Measurements from ENCODE around the gene TRIL. TPM values are rescaled to one million over a fixed set of nuclear protein-coding genes. Genes with fewer than 3 reads are reported as not detected.

TRIL gene
- total RNA-seq, 1 experiment from 2014 or later = 3.0 TPM

DNA sequence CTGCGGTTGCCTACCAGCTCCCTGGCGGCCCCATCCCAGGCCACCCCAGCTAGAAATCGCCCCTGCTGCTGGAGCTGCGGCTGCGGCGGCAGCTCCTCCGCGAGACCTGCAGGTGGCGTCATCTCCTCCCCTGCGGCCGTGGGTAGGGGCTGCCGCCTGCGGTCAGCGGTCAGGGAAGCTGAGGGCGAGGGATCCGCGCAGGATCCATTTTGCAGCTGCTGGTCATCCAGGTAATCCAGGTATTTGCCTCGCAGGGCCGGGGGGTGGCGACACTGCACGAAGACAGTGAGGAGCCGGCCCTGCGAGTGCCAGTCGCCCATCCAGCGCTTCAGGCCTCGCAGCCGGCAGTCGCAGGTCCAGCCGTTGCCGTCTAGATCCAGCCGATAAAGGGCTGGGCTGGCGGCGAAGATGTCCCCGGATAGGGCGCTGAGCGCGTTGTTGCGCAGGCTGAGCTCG, 1.5 kb downstream of the TRIL start (continued):
- TF ChIP-seq, protein P1, sequence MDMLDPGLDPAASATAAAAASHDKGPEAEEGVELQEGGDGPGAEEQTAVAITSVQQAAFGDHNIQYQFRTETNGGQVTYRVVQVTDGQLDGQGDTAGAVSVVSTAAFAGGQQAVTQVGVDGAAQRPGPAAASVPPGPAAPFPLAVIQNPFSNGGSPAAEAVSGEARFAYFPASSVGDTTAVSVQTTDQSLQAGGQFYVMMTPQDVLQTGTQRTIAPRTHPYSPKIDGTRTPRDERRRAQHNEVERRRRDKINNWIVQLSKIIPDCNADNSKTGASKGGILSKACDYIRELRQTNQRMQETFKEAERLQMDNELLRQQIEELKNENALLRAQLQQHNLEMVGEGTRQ (CRISPR knock-in tag; IDR thresholded peaks at IDR 0.05) = peak; percentile 15
- TF ChIP-seq ZNF396 (CRISPR knock-in tag; IDR thresholded peaks at IDR 0.05; ENCODE audit: borderline replicate concordance) (0 out of 2 replicates have a peak, but pooled peaks have one; percentile 71), ETV6 (CRISPR knock-in tag; IDR thresholded peaks at IDR 0.05) (peak; percentile 16; the same call in 1 of the 2 replicates), NR1H2 (CRISPR knock-in tag; IDR thresholded peaks at IDR 0.05) (no peak)
- TF ChIP-seq, protein P2, sequence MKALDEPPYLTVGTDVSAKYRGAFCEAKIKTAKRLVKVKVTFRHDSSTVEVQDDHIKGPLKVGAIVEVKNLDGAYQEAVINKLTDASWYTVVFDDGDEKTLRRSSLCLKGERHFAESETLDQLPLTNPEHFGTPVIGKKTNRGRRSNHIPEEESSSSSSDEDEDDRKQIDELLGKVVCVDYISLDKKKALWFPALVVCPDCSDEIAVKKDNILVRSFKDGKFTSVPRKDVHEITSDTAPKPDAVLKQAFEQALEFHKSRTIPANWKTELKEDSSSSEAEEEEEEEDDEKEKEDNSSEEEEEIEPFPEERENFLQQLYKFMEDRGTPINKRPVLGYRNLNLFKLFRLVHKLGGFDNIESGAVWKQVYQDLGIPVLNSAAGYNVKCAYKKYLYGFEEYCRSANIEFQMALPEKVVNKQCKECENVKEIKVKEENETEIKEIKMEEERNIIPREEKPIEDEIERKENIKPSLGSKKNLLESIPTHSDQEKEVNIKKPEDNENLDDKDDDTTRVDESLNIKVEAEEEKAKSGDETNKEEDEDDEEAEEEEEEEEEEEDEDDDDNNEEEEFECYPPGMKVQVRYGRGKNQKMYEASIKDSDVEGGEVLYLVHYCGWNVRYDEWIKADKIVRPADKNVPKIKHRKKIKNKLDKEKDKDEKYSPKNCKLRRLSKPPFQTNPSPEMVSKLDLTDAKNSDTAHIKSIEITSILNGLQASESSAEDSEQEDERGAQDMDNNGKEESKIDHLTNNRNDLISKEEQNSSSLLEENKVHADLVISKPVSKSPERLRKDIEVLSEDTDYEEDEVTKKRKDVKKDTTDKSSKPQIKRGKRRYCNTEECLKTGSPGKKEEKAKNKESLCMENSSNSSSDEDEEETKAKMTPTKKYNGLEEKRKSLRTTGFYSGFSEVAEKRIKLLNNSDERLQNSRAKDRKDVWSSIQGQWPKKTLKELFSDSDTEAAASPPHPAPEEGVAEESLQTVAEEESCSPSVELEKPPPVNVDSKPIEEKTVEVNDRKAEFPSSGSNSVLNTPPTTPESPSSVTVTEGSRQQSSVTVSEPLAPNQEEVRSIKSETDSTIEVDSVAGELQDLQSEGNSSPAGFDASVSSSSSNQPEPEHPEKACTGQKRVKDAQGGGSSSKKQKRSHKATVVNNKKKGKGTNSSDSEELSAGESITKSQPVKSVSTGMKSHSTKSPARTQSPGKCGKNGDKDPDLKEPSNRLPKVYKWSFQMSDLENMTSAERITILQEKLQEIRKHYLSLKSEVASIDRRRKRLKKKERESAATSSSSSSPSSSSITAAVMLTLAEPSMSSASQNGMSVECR (CRISPR knock-in tag; IDR thresholded peaks at IDR 0.05; ENCODE audit: borderline replicate concordance) = no peak
- TF ChIP-seq, protein P3, sequence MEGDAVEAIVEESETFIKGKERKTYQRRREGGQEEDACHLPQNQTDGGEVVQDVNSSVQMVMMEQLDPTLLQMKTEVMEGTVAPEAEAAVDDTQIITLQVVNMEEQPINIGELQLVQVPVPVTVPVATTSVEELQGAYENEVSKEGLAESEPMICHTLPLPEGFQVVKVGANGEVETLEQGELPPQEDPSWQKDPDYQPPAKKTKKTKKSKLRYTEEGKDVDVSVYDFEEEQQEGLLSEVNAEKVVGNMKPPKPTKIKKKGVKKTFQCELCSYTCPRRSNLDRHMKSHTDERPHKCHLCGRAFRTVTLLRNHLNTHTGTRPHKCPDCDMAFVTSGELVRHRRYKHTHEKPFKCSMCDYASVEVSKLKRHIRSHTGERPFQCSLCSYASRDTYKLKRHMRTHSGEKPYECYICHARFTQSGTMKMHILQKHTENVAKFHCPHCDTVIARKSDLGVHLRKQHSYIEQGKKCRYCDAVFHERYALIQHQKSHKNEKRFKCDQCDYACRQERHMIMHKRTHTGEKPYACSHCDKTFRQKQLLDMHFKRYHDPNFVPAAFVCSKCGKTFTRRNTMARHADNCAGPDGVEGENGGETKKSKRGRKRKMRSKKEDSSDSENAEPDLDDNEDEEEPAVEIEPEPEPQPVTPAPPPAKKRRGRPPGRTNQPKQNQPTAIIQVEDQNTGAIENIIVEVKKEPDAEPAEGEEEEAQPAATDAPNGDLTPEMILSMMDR (IDR thresholded peaks at IDR 0.05) = peak; percentile 54
- TF ChIP-seq, protein P4, sequence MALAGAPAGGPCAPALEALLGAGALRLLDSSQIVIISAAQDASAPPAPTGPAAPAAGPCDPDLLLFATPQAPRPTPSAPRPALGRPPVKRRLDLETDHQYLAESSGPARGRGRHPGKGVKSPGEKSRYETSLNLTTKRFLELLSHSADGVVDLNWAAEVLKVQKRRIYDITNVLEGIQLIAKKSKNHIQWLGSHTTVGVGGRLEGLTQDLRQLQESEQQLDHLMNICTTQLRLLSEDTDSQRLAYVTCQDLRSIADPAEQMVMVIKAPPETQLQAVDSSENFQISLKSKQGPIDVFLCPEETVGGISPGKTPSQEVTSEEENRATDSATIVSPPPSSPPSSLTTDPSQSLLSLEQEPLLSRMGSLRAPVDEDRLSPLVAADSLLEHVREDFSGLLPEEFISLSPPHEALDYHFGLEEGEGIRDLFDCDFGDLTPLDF (CRISPR knock-in tag; IDR thresholded peaks at IDR 0.05) = 0 out of 2 replicates have a peak, but pooled peaks have one; percentile 5

DNA sequence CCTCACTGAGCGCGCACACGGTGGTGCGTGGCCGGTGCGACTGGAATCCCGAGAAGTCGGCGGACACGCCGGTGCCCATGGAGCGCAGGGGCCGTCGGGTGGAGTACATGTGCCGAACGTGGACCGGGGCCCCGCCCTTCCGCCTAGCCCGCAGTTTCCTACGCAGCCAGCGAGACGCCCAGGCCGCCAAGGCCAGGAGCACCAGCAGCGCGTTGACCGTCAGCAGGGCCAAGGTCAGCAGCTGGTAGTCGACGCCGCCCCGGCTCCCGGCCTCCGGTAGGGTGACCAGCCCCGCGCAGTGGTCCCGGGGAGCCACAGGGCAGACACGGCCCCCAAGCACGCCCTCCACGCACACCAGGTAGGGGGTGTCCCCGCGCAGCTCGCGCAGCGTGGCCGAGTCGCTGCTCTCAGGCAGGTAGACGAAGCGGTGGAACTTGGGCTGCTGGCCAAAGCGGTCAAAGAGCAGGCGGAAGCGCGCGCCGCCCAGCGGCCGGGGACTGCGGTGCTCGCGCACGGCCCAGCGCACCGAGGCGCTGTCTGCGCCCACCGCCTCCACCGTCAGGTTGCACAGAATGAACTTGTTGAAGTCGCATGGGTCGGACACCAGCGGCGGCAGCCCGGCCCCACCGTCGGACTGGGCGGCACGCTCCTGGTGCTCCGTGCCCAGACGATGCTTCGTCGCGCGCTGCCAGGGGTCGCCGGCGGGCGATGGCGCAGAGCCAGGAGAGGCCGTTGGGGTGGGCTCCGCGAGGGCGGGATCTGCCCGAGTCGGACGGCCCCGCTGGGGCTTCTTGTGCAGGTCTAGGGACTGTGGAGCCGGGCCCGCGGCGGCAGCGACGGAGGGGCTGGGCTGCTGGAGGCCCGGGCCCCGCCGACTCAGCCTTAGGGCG, 2.2 kb downstream of the TRIL start:
- Mint-ChIP-seq H3K9me3 (no peaks in the 10 kb centered on the region), H3K4me1 (peaks cover 45% of the 10 kb centered on the region), H3K36me3 (no peaks in the 10 kb centered on the region), H3K27ac (no peak overlapping the region), H3K4me3 (peak overlapping the region; percentile 59), H3K27me3 (ENCODE audit: low read depth) (peaks cover 57% of the 10 kb centered on the region)
- ChIA-PET CTCF (interaction anchor here (0.6 to 8.8 kb wide), 75 partner anchors 8 to 926 kb away, joined by 3 to 407 read pairs (median 5); partner anchors contain the start of gene CPVL), POLR2A (interaction anchor here (0.6 to 1.5 kb wide), 5 partner anchors 29 to 233 kb away, joined by 3 to 10 read pairs (median 3); no protein-coding TSS in a partner anchor)
- ATAC-seq (peak; percentile 56), DNase-seq (ENCODE audit: low spot score) (peak; percentile 86)
- TF ChIP-seq, protein P2 (CRISPR knock-in tag; IDR thresholded peaks at IDR 0.05; ENCODE audit: borderline replicate concordance) = peak; percentile 76
- TF ChIP-seq NR1H2 (CRISPR knock-in tag; IDR thresholded peaks at IDR 0.05) (no peak), TEAD1 (CRISPR knock-in tag; IDR thresholded peaks at IDR 0.05) (peak; percentile 89), CREB1 (CRISPR knock-in tag; IDR thresholded peaks at IDR 0.05) (no peak; the same call in 1 of the 2 replicates), ZNF317 (CRISPR knock-in tag; IDR thresholded peaks at IDR 0.05; ENCODE audit: borderline replicate concordance, low read depth) (no peak), FOXK1 (CRISPR knock-in tag; IDR thresholded peaks at IDR 0.05) (peak; percentile 54; the same call in 1 of the 2 replicates)
- TF ChIP-seq, protein P5, sequence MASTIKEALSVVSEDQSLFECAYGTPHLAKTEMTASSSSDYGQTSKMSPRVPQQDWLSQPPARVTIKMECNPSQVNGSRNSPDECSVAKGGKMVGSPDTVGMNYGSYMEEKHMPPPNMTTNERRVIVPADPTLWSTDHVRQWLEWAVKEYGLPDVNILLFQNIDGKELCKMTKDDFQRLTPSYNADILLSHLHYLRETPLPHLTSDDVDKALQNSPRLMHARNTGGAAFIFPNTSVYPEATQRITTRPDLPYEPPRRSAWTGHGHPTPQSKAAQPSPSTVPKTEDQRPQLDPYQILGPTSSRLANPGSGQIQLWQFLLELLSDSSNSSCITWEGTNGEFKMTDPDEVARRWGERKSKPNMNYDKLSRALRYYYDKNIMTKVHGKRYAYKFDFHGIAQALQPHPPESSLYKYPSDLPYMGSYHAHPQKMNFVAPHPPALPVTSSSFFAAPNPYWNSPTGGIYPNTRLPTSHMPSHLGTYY (CRISPR knock-in tag; IDR thresholded peaks at IDR 0.05) = peak; percentile 4; the same call in 1 of the 2 replicates
- TF ChIP-seq, protein P4 (CRISPR knock-in tag; IDR thresholded peaks at IDR 0.05) = peak; percentile 68; the same call in 1 of the 2 replicates
- TF ChIP-seq, protein P6, sequence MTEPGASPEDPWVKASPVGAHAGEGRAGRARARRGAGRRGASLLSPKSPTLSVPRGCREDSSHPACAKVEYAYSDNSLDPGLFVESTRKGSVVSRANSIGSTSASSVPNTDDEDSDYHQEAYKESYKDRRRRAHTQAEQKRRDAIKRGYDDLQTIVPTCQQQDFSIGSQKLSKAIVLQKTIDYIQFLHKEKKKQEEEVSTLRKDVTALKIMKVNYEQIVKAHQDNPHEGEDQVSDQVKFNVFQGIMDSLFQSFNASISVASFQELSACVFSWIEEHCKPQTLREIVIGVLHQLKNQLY (CRISPR knock-in tag; IDR thresholded peaks at IDR 0.05) = no peak
